Uterus (tissue), 4 donors: ENCODE measurements around the gene SEMA4B. TPM values are rescaled to one million over a fixed set of nuclear protein-coding genes. Genes with fewer than 3 reads are reported as not detected.

Experiments
- DNase-seq, 2 donors: peaks; one replicate each; pipeline ENCODE4 v3.0.0-alpha.2; 2019 to 2020
- H3K27ac ChIP-seq, 2 donors: fragments of 200-600 bp; sonication (generic); 1 replicate in 1 of 2; 2 replicates in 1 of 2; pipeline ENCODE4 v1.5.1; 2016 to 2018
- H3K27me3 ChIP-seq, 2 donors: fragments of 200-600 bp; sonication (generic); one replicate each; pipeline ENCODE4 v1.5.1; 2018 to 2019; ENCODE audit warnings: control low read depth in 1 of 2
- H3K36me3 ChIP-seq, 2 donors: fragments of 200-600 bp; sonication (generic); one replicate each; pipeline ENCODE4 v1.5.1; 2019; ENCODE audit warnings: control low read depth in 1 of 2
- H3K4me1 ChIP-seq, 2 donors: fragments of 200-600 bp; sonication (generic); one replicate each; pipeline ENCODE4 v1.5.1; 2018 to 2019; ENCODE audit warnings: control low read depth in 1 of 2
- H3K4me3 ChIP-seq, 2 donors: fragments of 200-600 bp; sonication (generic); 1 replicate in 1 of 2; 2 replicates in 1 of 2; pipeline ENCODE4 v1.5.1; 2018 to 2019; ENCODE audit warnings: mild to moderate bottlenecking in 1 of 2
- H3K9me3 ChIP-seq, 2 donors: fragments of 200-600 bp; sonication (generic); one replicate each; pipeline ENCODE4 v1.5.1; 2019; ENCODE audit warnings: control low read depth in 1 of 2
- CTCF ChIP-seq, 4 experiments: fragments of 200-600 bp in 2 of 4; fragments of 450-650 bp in 2 of 4; sonication (generic) in 2 of 4; IDR thresholded peaks; one replicate each; pipeline ENCODE4 v1.5.1; 2016 to 2019; ENCODE audit warnings: antibody characterized with exemption in 4 of 4, mild to moderate bottlenecking in 2 of 4, moderate library complexity in 1 of 4
- POLR2A ChIP-seq, 2 donors: fragments of 450-650 bp; IDR thresholded peaks; one replicate each; pipeline ENCODE4 v1.6.1; 2016; ENCODE audit warnings: antibody characterized with exemption in 2 of 2, mild to moderate bottlenecking in 1 of 2, moderate library complexity in 1 of 2
- intact Hi-C: fragments of 100-400 bp; cut with DNase I; formaldehyde crosslinking; loops from one replicate; pipeline ENCODE4 v1.15.1; 2023; ENCODE audit warnings: low total_unique reads
- total RNA-seq, 4 donors: library from RNA; depleted of rRNA in 3 of 4; stranded (reverse); fragments of >200 nt in 3 of 4; gene quantifications; one replicate each; pipeline versions ENCODE4 v1.1.0 to v1.2.4, GENCODE V29; 2014 to 2023
- donor health status: DM: yes; HTN: yes; CAD: no.

Gene SEMA4B
- total RNA-seq, 4 donors from 2014 or later: 6.7 to 50.1 (median 22.8) TPM

GRCh38 chr15:90212221-90213098 is 11.3 kb downstream of the SEMA4B start:
- no peaks in the 10 kb centered on the region for H3K36me3 ChIP-seq
- H3K9me3 ChIP-seq: no peaks in the 10 kb centered on the region
- no peak overlapping the region for H3K4me3 ChIP-seq
- DNase-seq: no peak
- no peak for TF ChIP-seq CTCF (IDR thresholded peaks at IDR 0.05)
- TF ChIP-seq POLR2A (IDR thresholded peaks at IDR 0.05): no peak
- intact Hi-C loops: no loop called here
- H3K4me1 ChIP-seq: no peaks in the 10 kb centered on the region
- no peak overlapping the region for H3K27ac ChIP-seq
- no peaks in the 10 kb centered on the region for H3K27me3 ChIP-seq

- no peak overlapping the region for H3K27ac ChIP-seq
Observed at GRCh38 chr15:90213122-90213817, 12.1 kb downstream of the SEMA4B start.

GRCh38 chr15:90213818-90214204 is 12.7 kb downstream of the SEMA4B start:
- Histone ChIP-seq H3K4me3 (no peak overlapping the region), H3K9me3 (no peaks in the 10 kb centered on the region), H3K36me3 (no peaks in the 10 kb centered on the region), H3K27me3 (no peaks in the 10 kb centered on the region), H3K4me1 (no peaks in the 10 kb centered on the region), H3K27ac (no peak overlapping the region)
- intact Hi-C loops: no loop called here
- no peak for DNase-seq
- TF ChIP-seq CTCF (IDR thresholded peaks at IDR 0.05) (no peak), POLR2A (IDR thresholded peaks at IDR 0.05) (no peak)

More at GRCh38 chr15:90213122-90213817, 12.1 kb downstream of the SEMA4B start:
- intact Hi-C loops: no loop called here
- no peak for TF ChIP-seq CTCF (IDR thresholded peaks at IDR 0.05)
- TF ChIP-seq POLR2A (IDR thresholded peaks at IDR 0.05): no peak
- no peaks in the 10 kb centered on the region for H3K36me3 ChIP-seq
- DNase-seq: no peak
- H3K4me3 ChIP-seq: no peak overlapping the region
- no peaks in the 10 kb centered on the region for H3K4me1 ChIP-seq
- no peaks in the 10 kb centered on the region for H3K27me3 ChIP-seq
- no peaks in the 10 kb centered on the region for H3K9me3 ChIP-seq

- Histone ChIP-seq H3K27ac (no peak overlapping the region), H3K9me3 (no peaks in the 10 kb centered on the region), H3K27me3 (no peaks in the 10 kb centered on the region), H3K36me3 (no peaks in the 10 kb centered on the region), H3K4me3 (no peak overlapping the region), H3K4me1 (no peaks in the 10 kb centered on the region)
- DNase-seq: no peak
- intact Hi-C loops: no loop called here
- TF ChIP-seq POLR2A (IDR thresholded peaks at IDR 0.05): no peak
- TF ChIP-seq CTCF (IDR thresholded peaks at IDR 0.05): no peak
Observed at GRCh38 chr15:90214553-90215196, 13.5 kb downstream of the SEMA4B start.
